NCI-H460 (cell line): ENCODE data around the gene MYLK3. TPM values are rescaled to one million over a fixed set of nuclear protein-coding genes. Genes with fewer than 3 reads are reported as not detected.

ENCODE experiments used
- DNase-seq: peaks from one replicate; pipeline ENCODE4 v3.0.0-alpha.2; 2016; ENCODE audit warnings: low read depth; ENCODE audit errors: extremely low read depth
- total RNA-seq: library from RNA; depleted of rRNA; stranded (reverse); fragments of >200 nt; shearing (Covaris generic); gene quantifications from 2 replicates; pipeline ENCODE4 v1.2.3, GENCODE V29; 2014

The MYLK3 gene
- total RNA-seq, 1 experiment from 2014 or later, result 0.10 TPM

GRCh38 chr16:46729326-46729995 lies 18.7 kb downstream of the MYLK3 start:
- no peak for DNase-seq

GRCh38 chr16:46728806-46729205 lies 19.3 kb downstream of the MYLK3 start:
- no peak for DNase-seq

- DNase-seq, result no peak
Measured at GRCh38 chr16:46727630-46728029, 20.5 kb downstream of the MYLK3 start.

- no peak for DNase-seq
Measured at GRCh38 chr16:46727184-46727583, 21.0 kb downstream of the MYLK3 start.

- DNase-seq, result no peak
Measured at GRCh38 chr16:46721885-46722284, 26.3 kb downstream of the MYLK3 start.

- no peak for DNase-seq
Measured at GRCh38 chr16:46720619-46721018, 27.5 kb downstream of the MYLK3 start.

GRCh38 chr16:46719528-46719927 lies 28.6 kb downstream of the MYLK3 start:
- no peak for DNase-seq

GRCh38 chr16:46718214-46718613 lies 29.9 kb downstream of the MYLK3 start:
- DNase-seq, result no peak

GRCh38 chr16:46717692-46718091 lies 30.5 kb downstream of the MYLK3 start:
- no peak for DNase-seq

GRCh38 chr16:46715769-46716305 lies 32.3 kb downstream of the MYLK3 start:
- no peak for DNase-seq

- DNase-seq, result no peak
Measured at GRCh38 chr16:46714797-46715591, 33.1 kb downstream of the MYLK3 start.

- no peak for DNase-seq
Measured at GRCh38 chr16:46713634-46714033, 34.5 kb downstream of the MYLK3 start.

GRCh38 chr16:46712911-46713310 lies 35.2 kb downstream of the MYLK3 start:
- DNase-seq, result no peak

GRCh38 chr16:46711106-46712058 lies 36.8 kb downstream of the MYLK3 start:
- DNase-seq, result no peak

- no peak for DNase-seq
Measured at GRCh38 chr16:46709469-46710005, 38.6 kb downstream of the MYLK3 start.

GRCh38 chr16:46706642-46707041 lies 41.5 kb downstream of the MYLK3 start:
- no peak for DNase-seq

- DNase-seq, result no peak
Measured at GRCh38 chr16:46702030-46702429, 46.1 kb downstream of the MYLK3 start.

- no peak for DNase-seq
Measured at GRCh38 chr16:46701615-46702014, 46.5 kb downstream of the MYLK3 start.

GRCh38 chr16:46700048-46700447 lies 48.1 kb downstream of the MYLK3 start:
- no peak for DNase-seq

GRCh38 chr16:46696957-46697356 lies 51.2 kb downstream of the MYLK3 start:
- DNase-seq, result no peak

GRCh38 chr16:46695937-46696336 lies 52.2 kb downstream of the MYLK3 start:
- no peak for DNase-seq
